Stimulated activated CD4-positive, alpha-beta T cell treated with anti-CD3 and anti-CD28 coated beads, TNF-alpha, amount 100 ng/mL, for 4 hours (primary cell): ENCODE measurements around the gene MAZ.
"Not testable (repeated sequence)": the region's sequence is repeated elsewhere in the genome, so short reads cannot be mapped to it uniquely, and the experiment has no call there.

Experiments used
- DNase-seq, 3 experiments: peaks; one replicate each; pipeline ENCODE4 v3.0.0-alpha.2; 2020; ENCODE audit warnings: low read depth in 3 of 3

MAZ gene

DNA sequence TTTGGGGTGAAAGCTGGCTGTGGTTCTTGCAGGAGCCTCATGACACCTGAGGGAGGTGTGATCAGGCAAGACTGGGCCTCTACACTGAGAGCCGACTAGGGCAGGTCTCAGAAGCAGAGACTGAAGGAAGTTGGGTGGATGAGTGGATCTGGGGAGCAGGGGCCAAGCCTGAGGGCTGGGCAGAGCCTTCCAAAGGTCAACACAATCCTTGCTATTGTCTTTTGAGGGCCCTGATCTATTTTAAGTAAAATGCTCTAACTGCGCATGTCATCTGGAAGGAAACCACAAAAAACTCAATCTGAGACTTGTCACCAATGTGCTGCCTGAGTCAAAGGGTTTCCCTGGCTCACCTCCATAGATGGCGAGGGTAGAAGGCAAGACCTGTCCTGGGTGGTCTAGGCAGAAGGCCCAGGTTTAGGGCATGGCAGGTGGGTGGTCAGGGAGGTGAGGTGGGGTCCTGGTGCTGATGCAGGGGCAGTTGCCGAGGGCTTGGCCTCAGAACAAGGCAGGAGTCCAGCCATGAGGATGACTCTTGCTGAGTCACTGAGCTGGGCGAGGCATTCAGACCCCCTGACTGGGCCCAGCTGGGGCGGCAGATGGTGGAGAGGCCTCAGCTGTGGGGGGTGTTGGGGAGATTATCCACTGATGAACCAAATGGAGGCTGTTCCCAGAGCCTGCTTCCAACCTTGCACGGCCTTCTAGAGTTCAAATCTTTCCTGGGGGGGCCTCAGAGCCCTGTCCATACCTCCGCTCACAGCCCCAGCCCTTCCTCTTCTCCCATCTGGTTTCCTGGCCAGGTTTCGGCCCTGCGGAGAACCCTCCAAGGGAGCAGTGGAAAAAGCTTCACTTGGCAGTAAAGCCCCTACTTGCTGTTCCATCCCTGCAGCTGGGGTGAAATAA is 19.1 kb downstream of the MAZ start:
- no peak for DNase-seq

DNA sequence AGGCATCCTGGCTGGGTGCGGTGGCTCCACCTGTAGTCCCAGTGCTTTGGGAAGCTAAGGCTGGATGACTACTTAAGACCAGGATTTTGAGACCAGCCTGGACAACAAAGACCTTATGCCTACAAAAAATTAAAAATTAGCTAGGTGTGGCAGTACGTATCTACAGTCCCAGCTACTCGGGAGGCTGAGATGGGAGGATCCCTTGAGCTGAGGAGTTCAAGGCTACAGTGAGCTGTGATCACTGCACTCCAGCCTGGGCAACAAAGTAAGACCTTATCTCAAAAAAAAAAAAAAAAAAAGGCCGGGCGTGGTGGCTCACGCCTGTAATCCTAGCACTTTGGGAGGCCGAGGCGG is 20.0 kb downstream of the MAZ start:
- DNase-seq = no peak

DNA sequence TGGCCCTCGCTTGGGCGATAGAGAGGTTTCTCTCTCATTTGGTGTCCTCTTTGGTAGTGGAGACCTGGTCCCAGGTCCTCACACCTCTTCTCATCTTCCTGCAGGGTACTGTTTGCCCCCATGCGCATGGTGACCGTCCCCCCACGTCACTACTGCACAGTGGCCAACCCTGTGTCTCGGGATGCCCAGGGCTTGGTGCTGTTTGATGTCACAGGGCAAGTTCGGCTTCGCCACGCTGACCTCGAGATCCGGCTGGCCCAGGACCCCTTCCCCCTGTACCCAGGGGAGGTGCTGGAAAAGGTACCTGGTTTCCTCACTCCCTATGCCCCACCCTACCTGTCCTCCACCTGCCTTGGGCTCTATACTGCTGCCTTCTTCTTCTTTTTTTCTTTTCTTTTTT is 24.4 kb downstream of the MAZ start:
- DNase-seq = no peak

DNA sequence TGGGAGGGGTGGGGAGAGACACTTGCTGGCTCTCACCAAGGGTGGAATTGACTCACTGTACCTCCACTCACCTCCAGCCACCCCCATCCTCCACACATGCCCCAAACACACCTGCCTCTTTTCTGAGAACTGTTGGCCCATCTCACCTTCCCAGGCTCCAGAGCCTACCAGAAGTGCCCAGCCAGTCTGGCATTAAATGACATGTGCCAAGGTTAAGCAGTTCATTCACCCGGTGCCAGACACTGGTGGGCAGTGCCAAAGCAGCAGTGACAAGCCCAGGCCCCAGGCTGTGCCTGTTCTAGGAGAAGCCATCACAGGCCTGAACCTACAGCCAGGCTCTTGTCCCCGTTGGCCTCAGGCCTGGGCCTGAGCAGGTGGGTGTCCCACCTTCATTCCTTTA is 25.2 kb downstream of the MAZ start:
- no peak for DNase-seq

DNA sequence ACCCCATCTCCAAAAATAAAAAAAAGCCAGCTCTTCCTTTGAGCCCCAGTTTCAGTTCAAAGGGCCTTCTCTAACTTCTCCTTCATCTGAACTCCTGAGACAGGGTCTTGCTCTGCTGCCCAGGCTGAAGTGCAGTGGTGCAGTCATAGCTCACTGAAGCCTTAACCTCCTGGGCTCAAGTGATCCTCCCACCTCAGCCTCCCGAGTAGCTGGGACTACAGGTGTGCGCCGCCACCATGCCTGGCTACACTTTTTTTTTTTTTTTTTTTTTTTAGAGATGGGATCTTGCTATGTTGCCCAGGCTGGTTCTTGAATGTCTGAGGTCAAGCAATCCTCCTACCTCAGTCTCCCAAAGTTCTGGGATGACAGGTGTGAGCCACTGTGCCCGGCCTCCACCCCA is 26.9 kb downstream of the MAZ start:
- DNase-seq = not testable (repeated sequence)

DNA sequence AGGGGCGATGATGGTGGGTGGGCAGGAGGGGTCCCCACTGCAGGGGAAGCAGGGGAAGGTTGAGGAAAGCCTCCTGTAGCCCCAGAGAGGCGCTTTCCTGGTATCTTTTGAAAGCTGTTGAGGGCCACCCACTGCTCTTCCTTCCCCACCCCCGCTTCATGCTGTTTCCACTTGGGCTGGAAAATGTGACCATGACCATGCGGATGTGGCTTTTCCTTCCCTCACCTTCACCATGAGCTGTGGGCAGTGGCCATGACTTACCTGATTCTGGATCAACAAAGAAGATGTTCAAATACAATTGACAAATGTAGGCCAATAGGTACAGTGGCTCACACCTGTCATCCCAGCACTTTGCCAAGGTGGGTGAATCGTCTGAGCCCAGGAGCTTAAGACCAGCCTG is 27.8 kb downstream of the MAZ start:
- no peak for DNase-seq

DNA sequence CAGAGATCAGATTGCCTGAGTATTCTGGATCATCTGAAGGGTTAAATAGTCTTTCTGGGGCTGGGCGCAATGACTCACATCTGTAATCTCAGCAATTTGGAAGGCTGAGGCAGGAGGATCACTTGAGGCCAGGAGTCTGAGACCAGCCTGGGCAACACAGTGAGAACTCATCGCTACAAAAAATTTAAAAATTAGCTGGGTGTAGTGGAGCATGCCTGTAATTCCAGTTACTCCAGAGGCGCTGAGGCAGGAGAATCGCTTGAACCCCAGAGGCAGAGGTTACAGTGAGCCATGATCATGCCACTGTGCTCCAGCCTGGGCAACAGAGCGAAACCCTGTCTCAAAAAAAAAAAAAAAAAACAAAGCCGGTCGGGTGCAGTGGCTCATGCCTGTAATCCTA is 29.6 kb downstream of the MAZ start:
- no peak for DNase-seq

DNA sequence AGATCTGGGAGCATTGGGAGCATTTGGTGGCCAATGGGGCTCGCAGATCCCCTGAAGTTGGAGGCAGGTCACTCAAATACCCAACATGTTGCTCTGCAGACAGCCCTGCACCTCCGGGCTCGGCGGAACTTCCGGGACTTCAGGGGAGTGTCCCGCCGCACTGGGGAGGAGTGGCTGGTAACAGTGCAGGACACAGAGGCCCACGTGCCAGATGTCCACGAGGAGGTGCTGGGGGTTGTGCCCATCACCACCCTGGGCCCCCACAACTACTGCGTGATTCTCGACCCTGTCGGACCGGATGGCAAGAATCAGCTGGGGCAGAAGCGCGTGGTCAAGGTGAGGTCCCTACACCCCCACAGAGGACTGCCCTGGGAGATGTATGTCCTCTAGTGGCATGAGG is 30.3 kb downstream of the MAZ start:
- no peak for DNase-seq

DNA sequence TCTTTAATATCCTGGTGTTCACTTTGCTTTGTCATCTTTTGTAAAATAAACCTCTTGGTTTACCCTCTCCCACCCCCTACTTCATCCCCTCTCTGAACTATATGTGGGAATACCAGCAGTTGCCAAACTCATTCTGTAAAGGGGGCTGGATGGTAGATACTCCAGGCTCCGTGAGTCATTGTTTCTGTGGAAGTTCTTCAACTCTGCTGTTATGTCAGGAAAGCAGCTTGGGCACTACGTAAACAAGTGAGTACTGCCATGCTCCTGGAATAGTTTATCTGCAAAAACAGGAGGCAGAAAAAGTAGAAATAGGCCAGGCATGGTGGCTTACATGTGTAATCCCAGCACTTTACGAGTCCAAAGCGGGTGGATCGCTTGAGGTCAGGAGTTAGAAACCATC is 31.5 kb downstream of the MAZ start:
- DNase-seq = no peak

DNA sequence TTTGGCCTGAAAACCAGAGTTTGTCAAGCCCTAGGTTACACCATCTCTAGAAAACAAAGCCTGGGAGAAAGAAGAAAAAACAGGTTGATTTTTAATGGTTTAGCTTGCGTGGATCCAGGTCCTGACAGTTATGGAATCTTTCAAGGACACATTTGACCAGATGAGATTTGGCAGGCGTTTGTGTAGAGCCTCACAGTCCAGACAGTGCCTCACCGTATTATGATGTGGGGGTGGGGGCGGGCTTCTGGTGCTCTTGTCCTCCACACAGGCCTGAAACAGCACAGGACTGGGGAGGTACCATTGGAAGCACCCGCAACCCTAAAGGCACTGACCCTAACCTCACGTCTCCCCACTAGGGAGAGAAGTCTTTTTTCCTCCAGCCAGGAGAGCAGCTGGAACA is 33.5 kb downstream of the MAZ start:
- DNase-seq = no peak

DNA sequence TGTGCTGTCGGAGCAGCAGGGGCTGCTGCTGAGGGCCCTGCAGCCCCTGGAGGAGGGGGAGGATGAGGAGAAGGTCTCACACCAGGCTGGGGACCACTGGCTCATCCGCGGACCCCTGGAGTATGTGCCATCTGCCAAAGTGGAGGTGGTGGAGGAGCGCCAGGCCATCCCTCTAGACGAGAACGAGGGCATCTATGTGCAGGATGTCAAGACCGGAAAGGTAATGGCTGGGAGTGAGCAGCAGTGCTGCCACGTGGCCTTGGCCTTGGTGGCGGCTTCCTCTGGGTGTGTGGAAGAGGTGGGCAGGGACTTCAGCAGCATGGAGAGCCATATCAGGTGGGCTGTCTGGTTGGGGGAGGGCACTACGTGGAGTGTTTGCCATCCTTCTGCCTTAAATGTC is 33.9 kb downstream of the MAZ start:
- DNase-seq = no peak

DNA sequence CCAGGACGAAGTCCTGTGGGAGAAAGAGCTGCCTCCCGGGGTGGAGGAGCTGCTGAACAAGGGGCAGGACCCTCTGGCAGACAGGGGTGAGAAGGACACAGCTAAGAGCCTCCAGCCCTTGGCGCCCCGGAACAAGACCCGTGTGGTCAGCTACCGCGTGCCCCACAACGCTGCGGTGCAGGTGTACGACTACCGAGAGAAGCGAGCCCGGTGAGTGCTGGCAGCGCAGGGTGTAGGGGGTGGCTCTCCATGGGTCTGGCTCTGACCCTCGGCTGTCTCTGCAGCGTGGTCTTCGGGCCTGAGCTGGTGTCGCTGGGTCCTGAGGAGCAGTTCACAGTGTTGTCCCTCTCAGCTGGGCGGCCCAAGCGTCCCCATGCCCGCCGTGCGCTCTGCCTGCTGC is 35.3 kb downstream of the MAZ start:
- DNase-seq = no peak

DNA sequence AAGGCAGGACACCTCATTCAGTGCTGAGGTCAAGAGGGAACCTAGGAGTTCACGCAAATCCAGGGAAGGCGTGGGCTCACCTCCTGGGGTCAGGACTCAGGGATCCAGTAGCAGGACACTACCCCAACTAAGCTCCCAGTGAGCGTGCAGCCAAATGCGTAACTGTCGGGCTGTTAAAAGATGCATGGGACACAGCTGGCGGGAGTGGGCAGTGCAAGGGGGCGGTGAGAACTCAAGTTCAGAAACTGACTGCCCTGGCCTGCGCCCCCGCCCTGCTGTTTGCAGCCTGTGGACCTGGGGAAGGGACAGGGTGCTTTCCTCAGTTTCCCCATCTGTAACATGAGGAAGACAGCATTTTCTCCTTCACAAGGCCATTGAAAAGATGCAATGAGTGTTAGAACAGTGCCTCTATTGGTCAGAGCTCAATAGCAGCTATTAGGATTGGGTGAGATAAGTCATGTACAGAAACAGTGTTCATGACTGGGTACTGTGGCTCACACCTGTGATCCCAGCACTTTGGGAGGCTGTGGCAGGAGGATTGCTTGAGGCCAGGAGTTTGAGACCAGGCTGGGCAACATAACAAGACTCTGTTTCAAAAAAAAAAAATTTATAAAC is 36.5 kb downstream of the MAZ start:
- no peak for DNase-seq

DNA sequence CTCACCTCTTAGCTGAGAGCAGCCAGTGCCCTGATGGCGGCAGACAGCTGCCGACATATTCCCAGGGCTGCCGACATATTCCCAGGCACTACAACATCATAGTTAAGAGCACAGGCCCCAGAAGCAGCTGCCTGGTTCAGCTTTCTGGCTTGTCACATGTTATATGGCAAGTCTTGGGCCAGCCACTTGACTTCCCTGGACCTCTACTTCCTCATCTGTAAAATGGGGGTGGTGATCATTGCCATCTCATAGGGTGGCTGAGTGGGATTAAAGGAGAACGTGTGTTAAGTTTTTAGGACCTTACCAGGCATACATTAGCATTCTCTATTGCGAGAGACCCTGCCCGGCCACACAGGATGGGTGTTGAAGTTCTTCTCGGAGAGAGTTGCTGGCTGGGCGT is 37.6 kb downstream of the MAZ start:
- DNase-seq = no peak

DNA sequence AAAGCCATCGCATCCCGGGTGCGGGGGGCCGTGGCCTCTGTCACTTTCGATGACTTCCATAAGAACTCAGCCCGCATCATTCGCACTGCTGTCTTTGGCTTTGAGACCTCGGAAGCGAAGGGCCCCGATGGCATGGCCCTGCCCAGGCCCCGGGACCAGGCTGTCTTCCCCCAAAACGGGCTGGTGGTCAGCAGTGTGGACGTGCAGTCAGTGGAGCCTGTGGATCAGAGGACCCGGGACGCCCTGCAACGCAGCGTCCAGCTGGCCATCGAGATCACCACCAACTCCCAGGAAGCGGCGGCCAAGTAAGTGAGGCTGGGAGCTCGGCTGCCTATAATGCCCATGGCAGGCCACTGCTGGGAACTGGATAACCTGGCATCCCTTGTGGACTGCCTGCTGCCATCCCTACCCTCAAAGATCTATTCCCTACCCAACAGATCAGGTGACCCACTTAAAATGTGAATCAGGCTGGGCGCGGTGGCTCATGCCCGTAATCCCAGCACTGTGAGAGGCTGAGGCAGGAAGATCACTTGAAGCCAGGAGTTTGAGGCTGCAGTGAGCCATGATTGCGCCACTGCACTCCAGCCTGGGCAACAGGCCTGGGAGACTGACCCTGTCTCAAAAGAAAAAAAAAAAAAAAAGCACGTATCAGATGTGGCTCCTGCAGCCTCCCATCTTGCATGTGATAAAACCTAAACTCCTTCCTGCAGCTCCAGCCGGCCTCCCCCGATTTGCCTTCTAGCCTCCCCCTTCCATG is 38.4 kb downstream of the MAZ start:
- DNase-seq = no peak

DNA sequence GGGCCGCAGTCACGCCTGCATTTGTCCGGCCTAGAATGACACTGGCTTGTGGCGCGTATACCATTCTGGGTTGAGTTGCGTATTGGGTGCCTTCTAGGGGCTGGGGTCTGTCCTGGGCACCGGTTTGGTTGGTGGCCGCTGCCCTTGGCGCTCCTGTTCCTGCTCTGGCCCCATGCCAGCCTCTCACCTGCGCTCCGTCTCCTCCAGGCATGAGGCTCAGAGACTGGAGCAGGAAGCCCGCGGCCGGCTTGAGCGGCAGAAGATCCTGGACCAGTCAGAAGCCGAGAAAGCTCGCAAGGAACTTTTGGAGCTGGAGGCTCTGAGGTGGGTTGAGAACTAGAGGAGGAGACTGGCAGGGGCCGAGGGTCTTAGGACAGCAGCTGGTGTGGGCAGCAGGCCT is 39.3 kb downstream of the MAZ start:
- no peak for DNase-seq

DNA sequence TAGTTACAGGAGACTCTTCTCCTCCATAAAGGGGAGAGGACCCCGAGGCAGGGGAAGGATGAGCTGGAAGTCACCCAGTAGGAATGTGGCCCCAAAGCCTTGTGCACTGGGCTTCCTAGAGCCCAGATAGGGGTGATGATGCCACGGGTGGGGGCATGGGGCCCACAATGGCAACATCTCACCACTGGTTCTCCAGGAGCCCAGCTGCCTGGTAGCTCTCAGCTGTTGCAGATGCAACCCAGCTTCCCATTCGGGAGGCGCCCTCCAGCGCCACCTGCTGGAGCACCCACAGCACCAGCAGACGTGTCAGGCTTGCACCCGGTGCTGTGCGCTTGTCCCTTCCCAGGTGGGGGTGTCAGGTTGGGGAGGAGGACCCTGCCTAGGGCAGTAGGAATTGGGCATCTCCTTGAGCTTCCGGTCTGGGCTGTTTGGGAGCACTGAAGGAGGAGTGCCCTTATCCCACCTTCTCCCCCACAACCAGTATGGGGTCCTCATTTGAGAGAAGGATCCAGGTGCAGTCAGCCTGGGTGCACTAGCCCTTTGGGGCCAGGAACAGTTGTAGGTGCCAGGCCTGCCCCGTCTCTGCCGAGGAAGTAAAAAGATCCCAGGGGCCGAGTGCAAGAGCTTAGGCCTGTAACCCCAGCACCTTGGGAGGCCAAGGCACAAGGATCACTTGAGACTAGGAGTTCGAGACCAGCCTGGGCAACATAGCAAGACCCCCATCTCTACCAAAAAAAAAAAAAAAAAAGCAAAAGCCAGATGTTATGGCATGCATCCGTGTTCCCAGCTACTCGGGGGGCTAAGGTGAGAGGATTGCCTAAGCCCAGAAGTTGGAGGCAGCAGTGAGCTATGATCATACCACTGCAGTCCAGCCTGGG is 42.3 kb downstream of the MAZ start:
- peak; percentile 64 to 77 (median 68) for DNase-seq

DNA sequence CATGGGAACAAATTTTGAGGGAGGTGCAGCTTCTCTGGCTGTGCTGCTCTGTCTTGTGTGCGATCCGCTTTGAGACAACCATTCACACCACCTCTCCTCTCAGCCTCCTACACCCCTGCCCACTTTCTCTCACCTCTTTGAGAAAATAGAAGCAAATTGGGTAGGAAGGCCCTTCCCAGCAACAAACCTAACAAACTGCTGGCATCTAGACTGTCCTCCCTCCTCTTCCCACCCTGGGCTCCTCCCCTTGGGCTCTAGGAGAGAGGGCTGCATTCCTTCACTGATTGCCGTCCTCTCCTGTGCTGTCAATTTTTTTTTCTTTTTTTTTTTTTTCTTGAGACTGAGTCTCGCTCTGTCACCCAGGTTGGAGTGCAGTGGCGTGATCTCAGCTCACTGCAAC is 43.2 kb downstream of the MAZ start:
- no peak for DNase-seq

DNA sequence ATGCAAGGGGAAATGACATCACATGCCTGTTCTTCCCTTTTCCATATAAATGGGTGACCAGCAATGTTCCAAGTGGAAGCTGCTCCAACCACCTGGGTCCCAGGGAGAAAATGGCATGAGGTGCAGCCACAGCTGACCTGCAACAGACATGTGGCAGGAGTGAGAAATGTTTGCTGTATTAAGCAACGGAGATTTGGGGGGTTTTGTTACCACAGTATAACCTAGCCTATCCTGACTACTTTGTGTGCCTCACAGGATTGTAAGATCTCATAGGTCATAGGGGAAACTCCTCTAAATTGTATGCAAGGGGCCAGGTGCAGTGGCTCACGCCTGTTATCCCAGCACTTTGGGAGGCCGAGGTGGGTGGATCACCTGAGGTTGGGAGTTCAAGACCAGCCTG is 44.7 kb downstream of the MAZ start:
- no peak for DNase-seq

DNA sequence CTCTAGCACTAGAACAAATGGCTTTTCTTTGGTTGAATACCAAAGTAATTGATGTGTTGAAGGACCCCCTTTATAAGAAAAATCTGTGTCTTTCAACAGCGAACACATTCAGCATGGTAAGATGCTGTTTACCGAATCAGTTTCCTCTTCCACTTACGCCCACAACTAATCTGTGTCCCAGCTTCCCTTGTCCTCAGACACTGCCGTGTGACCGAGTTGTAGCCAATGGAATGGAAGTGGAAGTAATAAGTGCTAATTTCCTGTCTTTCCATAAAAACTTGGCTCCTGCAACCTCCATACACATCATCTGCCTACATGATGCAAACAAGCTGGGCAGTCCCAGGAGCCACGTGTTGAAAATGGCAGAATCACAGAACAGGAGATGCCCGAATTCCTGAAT is 46.3 kb downstream of the MAZ start:
- DNase-seq = no peak

DNA sequence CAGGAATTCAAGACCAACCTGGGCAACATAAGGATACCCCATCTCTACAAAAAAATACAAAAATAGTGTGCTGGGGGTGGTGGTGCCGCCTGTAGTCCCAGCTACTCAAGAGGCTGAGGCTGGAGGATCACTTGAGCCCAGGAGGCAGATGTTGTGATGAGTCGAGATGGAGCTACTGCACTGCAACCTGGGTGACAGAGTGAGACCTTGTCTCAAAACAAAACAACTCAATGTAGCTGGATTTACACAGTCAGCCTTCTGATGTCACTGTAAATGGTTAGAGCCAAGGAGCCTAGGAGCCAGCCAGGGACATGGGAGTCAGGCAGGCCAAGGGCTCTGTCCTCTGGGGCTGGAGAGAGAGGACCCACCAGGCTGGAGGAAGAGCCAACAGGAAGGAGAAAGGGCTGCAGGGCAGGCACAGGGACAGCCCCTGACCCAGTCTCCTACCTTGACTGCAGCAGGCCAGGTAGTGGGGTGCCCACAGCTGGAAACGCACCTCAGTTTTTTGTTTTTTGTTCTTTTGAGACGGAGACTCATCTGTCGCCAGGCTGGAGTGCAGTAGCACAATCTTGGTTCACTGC is 48.3 kb downstream of the MAZ start:
- no peak for DNase-seq
